Measurements from ENCODE around the gene CYP2E1. TPM values are rescaled to one million over a fixed set of nuclear protein-coding genes. Genes with fewer than 3 reads are reported as not detected.
"Not testable (repeated sequence)": the region's sequence is repeated elsewhere in the genome, so short reads cannot be mapped to it uniquely, and the experiment has no call there.

Gene CYP2E1
- polyA plus RNA-seq, 4 donors: 0.48 to 0.75 TPM; not detected in 2

- H3K4me3 ChIP-seq (ENCODE audit: low read depth in 1 of 3, low read length in 3 of 3): no peak overlapping the region
- H3K4me1 ChIP-seq (ENCODE audit: control insufficient read depth in 3 of 3, insufficient read depth in 2 of 3, low read depth in 1 of 3, low read length in 2 of 3): no peaks in the 10 kb centered on the region
- no peaks in the 10 kb centered on the region for H3K9me3 ChIP-seq (ENCODE audit: control insufficient read depth in 2 of 2, insufficient read depth in 1 of 2, low read depth in 1 of 2, low read length in 1 of 2)
- no peaks in the 10 kb centered on the region for H3K36me3 ChIP-seq (ENCODE audit: control insufficient read depth in 3 of 3, insufficient read depth in 2 of 3, low read depth in 1 of 3, low read length in 3 of 3)
- no peak for DNase-seq
- H3K27me3 ChIP-seq (ENCODE audit: control insufficient read depth in 3 of 3, insufficient read depth in 3 of 3, low read length in 3 of 3): peaks cover 4 to 7% (median 5%) of the 10 kb centered on the region in 3 donors
- WGBS, 3 donors: 67 to 79% (median 77%) methylated on average over 7 of the region's 7 CpGs
- no peak for FAIRE-seq
- no peak overlapping the region for H3K27ac ChIP-seq (ENCODE audit: low read depth in 1 of 3, low read length in 2 of 3)
These were observed 5.7 kb downstream of the CYP2E1 start for GRCh38 chr10:133532871-133533270.

DNA sequence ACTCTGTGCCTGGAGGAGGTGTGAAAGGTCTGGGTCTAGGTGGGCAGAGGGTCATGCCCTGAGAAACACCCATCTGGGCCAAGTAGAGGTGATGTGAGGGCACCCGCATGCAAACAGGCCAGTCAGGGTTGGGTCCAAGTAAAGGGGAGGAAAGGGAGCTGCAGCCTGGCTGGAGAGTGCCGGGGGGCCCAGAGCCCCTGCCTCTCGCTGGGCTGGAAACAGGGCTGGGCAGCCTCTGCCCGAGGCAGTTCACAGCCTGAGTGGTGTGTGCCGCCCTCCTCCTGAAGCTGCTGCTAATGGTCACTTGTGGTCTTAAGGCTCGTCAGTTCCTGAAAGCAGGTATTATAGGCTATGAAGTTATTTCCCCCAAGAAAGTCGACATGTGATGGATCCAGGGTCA is 7.3 kb downstream of the CYP2E1 start:
- Histone ChIP-seq H3K4me3 (ENCODE audit: low read depth in 1 of 3, low read length in 3 of 3) (no peak overlapping the region), H3K4me1 (ENCODE audit: control insufficient read depth in 3 of 3, insufficient read depth in 2 of 3, low read depth in 1 of 3, low read length in 2 of 3) (no peaks in the 10 kb centered on the region), H3K36me3 (ENCODE audit: control insufficient read depth in 3 of 3, insufficient read depth in 2 of 3, low read depth in 1 of 3, low read length in 3 of 3) (no peaks in the 10 kb centered on the region), H3K27me3 (ENCODE audit: control insufficient read depth in 3 of 3, insufficient read depth in 3 of 3, low read length in 3 of 3) (peaks cover 0 to 5% (median 0%) of the 10 kb centered on the region in 3 donors), H3K9me3 (ENCODE audit: control insufficient read depth in 2 of 2, insufficient read depth in 1 of 2, low read depth in 1 of 2, low read length in 1 of 2) (no peaks in the 10 kb centered on the region), H3K27ac (ENCODE audit: low read depth in 1 of 3, low read length in 2 of 3) (no peak overlapping the region)
- FAIRE-seq (no peak), DNase-seq (no peak)
- WGBS, 3 donors: 78 to 82% (median 78%) methylated on average over 7 of the region's 7 CpGs

- DNase-seq (no peak), FAIRE-seq (no peak)
- Histone ChIP-seq H3K27me3 (ENCODE audit: control insufficient read depth in 3 of 3, insufficient read depth in 3 of 3, low read length in 3 of 3) (no peaks in the 10 kb centered on the region), H3K36me3 (ENCODE audit: control insufficient read depth in 3 of 3, insufficient read depth in 2 of 3, low read depth in 1 of 3, low read length in 3 of 3) (no peaks in the 10 kb centered on the region), H3K27ac (ENCODE audit: low read depth in 1 of 3, low read length in 2 of 3) (no peak overlapping the region), H3K9me3 (ENCODE audit: control insufficient read depth in 2 of 2, insufficient read depth in 1 of 2, low read depth in 1 of 2, low read length in 1 of 2) (no peaks in the 10 kb centered on the region), H3K4me3 (ENCODE audit: low read depth in 1 of 3, low read length in 3 of 3) (no peak overlapping the region), H3K4me1 (ENCODE audit: control insufficient read depth in 3 of 3, insufficient read depth in 2 of 3, low read depth in 1 of 3, low read length in 2 of 3) (no peaks in the 10 kb centered on the region)
- WGBS, 3 donors: 55 to 66% (median 57%) methylated on average over 4 of the region's 4 CpGs
These were observed 9.0 kb downstream of the CYP2E1 start for GRCh38 chr10:133536198-133536597.

- H3K27me3 ChIP-seq (ENCODE audit: control insufficient read depth in 3 of 3, insufficient read depth in 3 of 3, low read length in 3 of 3): no peaks in the 10 kb centered on the region
- no peaks in the 10 kb centered on the region for H3K9me3 ChIP-seq (ENCODE audit: control insufficient read depth in 2 of 2, insufficient read depth in 1 of 2, low read depth in 1 of 2, low read length in 1 of 2)
- DNase-seq: no peak
- H3K4me3 ChIP-seq (ENCODE audit: low read depth in 1 of 3, low read length in 3 of 3): no peak overlapping the region
- H3K27ac ChIP-seq (ENCODE audit: low read depth in 1 of 3, low read length in 2 of 3): no peak overlapping the region
- no peaks in the 10 kb centered on the region for H3K4me1 ChIP-seq (ENCODE audit: control insufficient read depth in 3 of 3, insufficient read depth in 2 of 3, low read depth in 1 of 3, low read length in 2 of 3)
- 48 to 60% (median 56%) methylated on average over 4 of the region's 4 CpGs for WGBS, 3 donors
- H3K36me3 ChIP-seq (ENCODE audit: control insufficient read depth in 3 of 3, insufficient read depth in 2 of 3, low read depth in 1 of 3, low read length in 3 of 3): no peaks in the 10 kb centered on the region
- FAIRE-seq: no peak
These were observed 10.7 kb downstream of the CYP2E1 start for GRCh38 chr10:133537546-133538545.

DNA sequence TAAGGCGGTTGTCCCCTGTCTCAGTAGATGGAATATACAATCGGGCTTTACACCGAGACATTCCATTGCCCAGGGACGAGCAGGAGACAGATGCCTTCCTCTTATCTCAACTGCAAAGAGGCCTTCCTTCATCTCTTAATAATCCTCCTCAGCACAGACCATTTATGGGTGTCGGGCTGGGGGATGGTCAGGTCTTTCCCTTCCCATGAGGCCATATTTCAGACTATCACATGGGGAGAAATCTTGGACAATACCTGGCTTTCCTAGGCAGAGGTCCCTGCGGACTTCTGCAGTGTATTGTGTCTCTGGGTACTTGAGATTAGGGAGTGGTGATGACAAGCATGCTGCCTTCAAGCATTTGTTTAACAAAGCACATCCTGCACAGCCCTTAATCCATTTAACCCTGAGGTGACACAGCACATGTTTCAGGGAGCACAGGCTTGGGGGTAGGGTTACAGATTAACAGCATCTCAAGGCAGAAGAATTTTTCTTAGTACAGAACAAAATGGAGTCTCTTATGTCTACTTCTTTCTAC is 14.3 kb downstream of the CYP2E1 start:
- not testable (repeated sequence) for H3K27ac ChIP-seq (ENCODE audit: low read depth in 1 of 3, low read length in 2 of 3); H3K4me1 ChIP-seq (ENCODE audit: control insufficient read depth in 3 of 3, insufficient read depth in 2 of 3, low read depth in 1 of 3, low read length in 2 of 3); H3K36me3 ChIP-seq (ENCODE audit: control insufficient read depth in 3 of 3, insufficient read depth in 2 of 3, low read depth in 1 of 3, low read length in 3 of 3); H3K9me3 ChIP-seq (ENCODE audit: control insufficient read depth in 2 of 2, insufficient read depth in 1 of 2, low read depth in 1 of 2, low read length in 1 of 2); H3K27me3 ChIP-seq (ENCODE audit: control insufficient read depth in 3 of 3, insufficient read depth in 3 of 3, low read length in 3 of 3); FAIRE-seq; DNase-seq; H3K4me3 ChIP-seq (ENCODE audit: low read depth in 1 of 3, low read length in 3 of 3)
- WGBS, 3 donors: 51 to 62% (median 59%) methylated on average over 6 of the region's 6 CpGs

DNA sequence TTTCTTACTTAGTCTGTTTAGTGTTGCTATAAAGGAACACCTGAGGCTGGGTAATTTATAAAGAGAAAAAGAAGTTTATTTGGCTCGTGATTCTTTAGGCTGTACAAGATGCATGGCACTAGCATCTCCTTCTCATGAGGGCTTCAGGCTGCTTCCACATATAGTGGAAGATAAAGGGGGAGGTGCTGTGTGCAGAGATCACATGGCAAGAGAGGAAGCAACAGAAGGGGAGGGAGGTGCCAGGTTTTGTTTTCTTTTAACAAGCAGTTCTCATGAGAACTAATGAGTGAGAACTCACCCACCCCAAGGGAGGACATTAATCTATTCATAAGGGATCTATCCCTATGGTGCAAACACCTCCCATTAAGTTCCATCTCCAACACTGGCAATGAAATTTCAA is 17.3 kb downstream of the CYP2E1 start:
- Histone ChIP-seq H3K27me3 (ENCODE audit: control insufficient read depth in 3 of 3, insufficient read depth in 3 of 3, low read length in 3 of 3) (peaks cover 0 to 6% (median 0%) of the 10 kb centered on the region in 3 donors), H3K9me3 (ENCODE audit: control insufficient read depth in 2 of 2, insufficient read depth in 1 of 2, low read depth in 1 of 2, low read length in 1 of 2) (no peaks in the 10 kb centered on the region), H3K36me3 (ENCODE audit: control insufficient read depth in 3 of 3, insufficient read depth in 2 of 3, low read depth in 1 of 3, low read length in 3 of 3) (no peaks in the 10 kb centered on the region), H3K4me3 (ENCODE audit: low read depth in 1 of 3, low read length in 3 of 3) (no peak overlapping the region), H3K4me1 (ENCODE audit: control insufficient read depth in 3 of 3, insufficient read depth in 2 of 3, low read depth in 1 of 3, low read length in 2 of 3) (no peaks in the 10 kb centered on the region), H3K27ac (ENCODE audit: low read depth in 1 of 3, low read length in 2 of 3) (no peak overlapping the region)
- no peak for FAIRE-seq
- WGBS, 3 donors: 52 to 67% (median 65%) methylated on average over 1 of the region's 1 CpG
- DNase-seq: no peak

GRCh38 chr10:133554600-133554999 is 27.4 kb downstream of the CYP2E1 start:
- no peak for DNase-seq
- H3K36me3 ChIP-seq (ENCODE audit: control insufficient read depth in 3 of 3, insufficient read depth in 2 of 3, low read depth in 1 of 3, low read length in 3 of 3): no peaks in the 10 kb centered on the region
- 71 to 96% (median 88%) methylated on average over 4 of the region's 4 CpGs for WGBS, 3 donors
- H3K9me3 ChIP-seq (ENCODE audit: control insufficient read depth in 2 of 2, insufficient read depth in 1 of 2, low read depth in 1 of 2, low read length in 1 of 2): no peaks in the 10 kb centered on the region
- H3K4me3 ChIP-seq (ENCODE audit: low read depth in 1 of 3, low read length in 3 of 3): no peak overlapping the region
- no peak overlapping the region for H3K27ac ChIP-seq (ENCODE audit: low read depth in 1 of 3, low read length in 2 of 3)
- no peak for FAIRE-seq
- H3K27me3 ChIP-seq (ENCODE audit: control insufficient read depth in 3 of 3, insufficient read depth in 3 of 3, low read length in 3 of 3): peaks cover 0 to 5% (median 0%) of the 10 kb centered on the region in 3 donors
- no peaks in the 10 kb centered on the region for H3K4me1 ChIP-seq (ENCODE audit: control insufficient read depth in 3 of 3, insufficient read depth in 2 of 3, low read depth in 1 of 3, low read length in 2 of 3)

DNA sequence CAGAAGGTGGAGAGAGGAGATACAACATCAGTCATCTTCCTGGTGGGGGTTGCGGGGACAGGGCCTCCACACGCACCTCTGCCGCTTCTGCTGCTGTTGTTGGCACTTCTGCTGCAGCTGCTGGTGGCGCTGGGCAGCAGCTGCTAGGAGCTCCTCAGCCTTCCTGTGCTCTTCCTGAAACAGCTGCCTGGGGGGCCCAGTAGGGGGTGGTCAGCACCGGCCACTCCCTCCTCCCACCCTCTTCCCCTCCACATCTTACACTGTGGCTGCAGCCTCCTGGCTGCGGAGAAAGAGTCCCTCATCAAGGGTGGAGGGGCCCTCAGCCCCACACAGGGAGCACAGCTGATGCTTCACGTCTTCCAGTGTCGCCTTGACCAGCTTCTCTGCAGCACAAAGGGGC is 28.4 kb downstream of the CYP2E1 start:
- Histone ChIP-seq H3K27me3 (ENCODE audit: control insufficient read depth in 3 of 3, insufficient read depth in 3 of 3, low read length in 3 of 3) (peaks cover 0 to 3% (median 0%) of the 10 kb centered on the region in 3 donors), H3K27ac (ENCODE audit: low read depth in 1 of 3, low read length in 2 of 3) (no peak overlapping the region), H3K4me1 (ENCODE audit: control insufficient read depth in 3 of 3, insufficient read depth in 2 of 3, low read depth in 1 of 3, low read length in 2 of 3) (no peaks in the 10 kb centered on the region), H3K9me3 (ENCODE audit: control insufficient read depth in 2 of 2, insufficient read depth in 1 of 2, low read depth in 1 of 2, low read length in 1 of 2) (no peaks in the 10 kb centered on the region), H3K36me3 (ENCODE audit: control insufficient read depth in 3 of 3, insufficient read depth in 2 of 3, low read depth in 1 of 3, low read length in 3 of 3) (no peaks in the 10 kb centered on the region), H3K4me3 (ENCODE audit: low read depth in 1 of 3, low read length in 3 of 3) (no peak overlapping the region)
- 58 to 77% (median 75%) methylated on average over 8 of the region's 8 CpGs for WGBS, 3 donors
- FAIRE-seq: no peak
- no peak for DNase-seq
